H9 (cell line): ENCODE data around the gene ZNF730. TPM values are rescaled to one million over a fixed set of nuclear protein-coding genes. Genes with fewer than 3 reads are reported as not detected.

Experiments
- DNase-seq: peaks from one replicate; pipeline ENCODE4 v3.0.0-alpha.2; 2017
- H2AFZ ChIP-seq: one replicate; pipeline ENCODE4 v1.6.1; 2013; ENCODE audit warnings: mild to moderate bottlenecking, low read length, control low read depth, moderate library complexity
- H2AK5ac ChIP-seq: 2 replicates; pipeline ENCODE4 v1.6.1; 2013; ENCODE audit warnings: low read length, control low read depth, mixed read lengths; ENCODE audit not compliant: insufficient read length
- H2BK120ac ChIP-seq: one replicate; pipeline ENCODE4 v1.6.1; 2013; ENCODE audit warnings: low read depth, mild to moderate bottlenecking, low read length, control low read depth, inconsistent platforms; ENCODE audit not compliant: poor library complexity, severe bottlenecking
- H2BK12ac ChIP-seq: 2 replicates; pipeline ENCODE4 v1.6.1; 2013; ENCODE audit warnings: low read length, control low read depth, mixed read lengths, low read depth; ENCODE audit not compliant: insufficient read length
- H2BK15ac ChIP-seq: 2 replicates; pipeline ENCODE4 v1.6.1; 2013; ENCODE audit warnings: low read depth, low read length, control low read depth
- H2BK20ac ChIP-seq: one replicate; pipeline ENCODE4 v1.6.1; 2013; ENCODE audit warnings: low read depth, mild to moderate bottlenecking, low read length, control low read depth, inconsistent platforms; ENCODE audit not compliant: poor library complexity, severe bottlenecking
- H2BK5ac ChIP-seq: 2 replicates; pipeline ENCODE4 v1.6.1; 2013; ENCODE audit warnings: low read length, control low read depth, mixed read lengths; ENCODE audit not compliant: insufficient read length
- H3K14ac ChIP-seq: 2 replicates; pipeline ENCODE4 v1.6.1; 2013; ENCODE audit warnings: low read length, control low read depth; ENCODE audit not compliant: insufficient read depth
- H3K18ac ChIP-seq: 2 replicates; pipeline ENCODE4 v1.6.1; 2013; ENCODE audit warnings: low read depth, mild to moderate bottlenecking, mixed read lengths, low read length, control low read depth; ENCODE audit not compliant: insufficient read length
- H3K23ac ChIP-seq: 2 replicates; pipeline ENCODE4 v1.6.1; 2013; ENCODE audit warnings: low read length, control low read depth, mixed read lengths, low read depth; ENCODE audit not compliant: insufficient read length
- H3K23me2 ChIP-seq: 2 replicates; pipeline ENCODE4 v1.6.1; 2013; ENCODE audit warnings: low read depth, mild to moderate bottlenecking, mixed read lengths, low read length, control low read depth; ENCODE audit not compliant: insufficient read length, poor library complexity, severe bottlenecking
- H3K27ac ChIP-seq: 2 replicates; pipeline ENCODE4 v1.5.1; 2013; ENCODE audit warnings: low read length, control low read depth, mixed read lengths, low read depth; ENCODE audit not compliant: insufficient read length
- H3K27me3 ChIP-seq: 2 replicates; pipeline ENCODE4 v1.6.1; 2013; ENCODE audit warnings: low read length, control low read depth, inconsistent platforms; ENCODE audit not compliant: insufficient read depth
- H3K4ac ChIP-seq: 2 replicates; pipeline ENCODE4 v1.6.1; 2013; ENCODE audit warnings: low read depth, mild to moderate bottlenecking, control low read depth, inconsistent platforms, low read length, moderate library complexity
- H3K4me1 ChIP-seq: 2 replicates; pipeline ENCODE4 v1.6.1; 2013; ENCODE audit warnings: low read length, control low read depth, inconsistent platforms; ENCODE audit not compliant: insufficient read depth
- H3K4me2 ChIP-seq: 2 replicates; pipeline ENCODE4 v1.6.1; 2013; ENCODE audit warnings: low read length, control low read depth, mixed read lengths; ENCODE audit not compliant: insufficient read length, insufficient read depth
- H3K56ac ChIP-seq: 2 replicates; pipeline ENCODE4 v1.6.1; 2013; ENCODE audit warnings: low read depth, mild to moderate bottlenecking, mixed read lengths, low read length, control low read depth; ENCODE audit not compliant: insufficient read length
- H3K79me1 ChIP-seq: 2 replicates; pipeline ENCODE4 v1.6.1; 2013; ENCODE audit warnings: low read depth, mild to moderate bottlenecking, moderate library complexity, low read length, control low read depth, inconsistent platforms; ENCODE audit not compliant: insufficient read depth, poor library complexity, severe bottlenecking
- H3K79me2 ChIP-seq: 2 replicates; pipeline ENCODE4 v1.6.1; 2013; ENCODE audit warnings: low read length, control low read depth, inconsistent platforms; ENCODE audit not compliant: insufficient read depth
- H3K9ac ChIP-seq: 2 replicates; pipeline ENCODE4 v1.6.1; 2013; ENCODE audit warnings: low read length, control low read depth, mixed read lengths; ENCODE audit not compliant: insufficient read length; ENCODE audit errors: extremely low read depth
- H3K9me3 ChIP-seq: one replicate; pipeline ENCODE4 v1.6.1; 2013; ENCODE audit warnings: low read depth, low read length, inconsistent platforms; ENCODE audit not compliant: control insufficient read depth
- H3T11ph ChIP-seq: one replicate; pipeline ENCODE4 v1.6.1; 2013; ENCODE audit warnings: mild to moderate bottlenecking, low read length, control low read depth, inconsistent platforms
- H4K20me1 ChIP-seq: one replicate; pipeline ENCODE4 v1.6.1; 2013; ENCODE audit not compliant: control insufficient read depth, insufficient read length, insufficient read depth
- H4K5ac ChIP-seq: 2 replicates; pipeline ENCODE4 v1.6.1; 2013; ENCODE audit warnings: low read depth, mild to moderate bottlenecking, mixed read lengths, low read length, control low read depth; ENCODE audit not compliant: insufficient read length
- H4K8ac ChIP-seq: replicated peaks from 2 replicates; pipeline ENCODE4 v1.6.1; 2013; ENCODE audit warnings: low read length, control low read depth, mixed read lengths, low read depth; ENCODE audit not compliant: insufficient read length
- H4K91ac ChIP-seq: 2 replicates; pipeline ENCODE4 v1.6.1; 2013; ENCODE audit warnings: low read depth, mild to moderate bottlenecking, moderate library complexity, mixed read lengths, low read length, control low read depth; ENCODE audit not compliant: insufficient read length
- H3K27ac Mint-ChIP-seq, 3 experiments: 2 replicates in 2 of 3; 3 replicates in 1 of 3; pipeline ENCODE4 v1.8.0; 2020 to 2021; ENCODE audit warnings: mixed read lengths in 3 of 3, mild to moderate bottlenecking in 1 of 3, moderate library complexity in 1 of 3
- H3K27me3 Mint-ChIP-seq: 2 replicates; pipeline ENCODE4 v1.8.0; 2021; ENCODE audit warnings: low read depth, mild to moderate bottlenecking, moderate library complexity, mixed read lengths
- H3K36me3 Mint-ChIP-seq, 3 experiments: 2 replicates in 2 of 3; 3 replicates in 1 of 3; pipeline ENCODE4 v1.8.0; 2020 to 2021; ENCODE audit warnings: low read depth in 3 of 3, mixed read lengths in 3 of 3; ENCODE audit not compliant: insufficient read depth in 1 of 3
- H3K4me1 Mint-ChIP-seq, 2 experiments: 2 replicates each; pipeline ENCODE4 v1.8.0; 2020; ENCODE audit warnings: mixed read lengths in 2 of 2
- H3K4me3 Mint-ChIP-seq, 2 experiments: 2 replicates in 1 of 2; 3 replicates in 1 of 2; pipeline ENCODE4 v1.8.0; 2020 to 2021; ENCODE audit warnings: mild to moderate bottlenecking in 2 of 2, mixed read lengths in 2 of 2, moderate library complexity in 1 of 2
- H3K9me3 Mint-ChIP-seq, 2 experiments: 2 replicates in 1 of 2; 3 replicates in 1 of 2; pipeline ENCODE4 v1.8.0; 2020; ENCODE audit warnings: mild to moderate bottlenecking in 2 of 2, mixed read lengths in 2 of 2, moderate library complexity in 1 of 2
- WGBS: extraction: QIAGEN DNeasy Blood & Tissue Kit; methylation state at CpG from one replicate; pipeline ENCODE4 v1.1.7; 2013; ENCODE audit warnings: missing lambda C conversion rate, low lambda C conversion rate, mixed read lengths; ENCODE audit not compliant: insufficient read length; ENCODE audit errors: extremely low coverage; 5-methylcytosine and 5-hydroxymethylcytosine counted together
- total RNA-seq: library from RNA; stranded (reverse); gene quantifications from 2 replicates; pipeline ENCODE4 v1.2.1, GENCODE V29; 2021
- TF ChIP-seq, protein P1 (sequence below): fragments of 200-600 bp; sonication (generic); conservative IDR thresholded peaks from 3 replicates; pipeline ENCODE4 v1.8.0; 2021; ENCODE audit warnings: antibody characterized with exemption, mild to moderate bottlenecking

Gene ZNF730
- total RNA-seq, 1 experiment from 2014 or later, result 19.7 TPM

DNA sequence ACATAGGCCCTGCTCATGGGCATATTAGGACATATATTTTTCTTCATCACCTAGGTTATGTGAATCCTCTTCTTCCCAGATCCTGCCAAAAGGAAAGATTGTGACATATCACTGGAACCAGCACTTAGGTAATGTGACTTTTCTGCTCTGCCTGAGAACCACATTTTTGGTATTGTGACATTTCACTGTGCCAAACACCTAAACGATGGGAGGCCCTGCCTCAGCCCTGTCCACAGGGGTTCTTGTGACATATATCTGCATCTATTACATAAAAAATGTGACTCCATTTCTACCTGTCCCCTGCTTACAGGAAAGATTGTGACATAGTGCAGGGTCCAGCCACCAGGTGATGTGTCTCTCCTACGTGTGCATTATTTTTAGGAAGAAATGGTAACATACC is 18.5 kb upstream of the ZNF730 start:
- Histone ChIP-seq H3K27ac (no peak overlapping the region), H2BK20ac (no peak overlapping the region), H4K91ac (no peak overlapping the region), H3K79me1 (peaks cover 13% of the 10 kb centered on the region), H3K9me3 (no peaks in the 10 kb centered on the region), H3K56ac (no peak overlapping the region), H3K4me1 (no peaks in the 10 kb centered on the region), H3K23ac (no peak overlapping the region), H2AFZ (no peak overlapping the region), H3K23me2 (no peaks in the 10 kb centered on the region), H3K9ac (no peak overlapping the region), H4K20me1 (no peaks in the 10 kb centered on the region), H2AK5ac (no peak overlapping the region), H3K4me2 (no peak overlapping the region), H3T11ph (no peak overlapping the region), H2BK120ac (no peak overlapping the region), H3K18ac (no peak overlapping the region), H3K79me2 (peaks cover 15% of the 10 kb centered on the region; the same call in 1 of the 2 replicates), H2BK15ac (no peak overlapping the region), H4K5ac (no peak overlapping the region), H3K4ac (no peak overlapping the region), H2BK5ac (no peak overlapping the region), H2BK12ac (no peak overlapping the region), H3K27me3 (no peaks in the 10 kb centered on the region), H3K14ac (no peak overlapping the region), H4K8ac (no peak overlapping the region)
- no peak for DNase-seq
- Mint-ChIP-seq H3K36me3 (peaks cover 82 to 89% (median 86%) of the 10 kb centered on the region in 3 experiments), H3K4me3 (no peak overlapping the region), H3K4me1 (no peaks in the 10 kb centered on the region), H3K27ac (no peak overlapping the region; a peak in 1 of 7 replicates), H3K9me3 (peaks cover 0 to 5% of the 10 kb centered on the region in 2 experiments; a peak in 3 of 5 replicates), H3K27me3 (no peaks in the 10 kb centered on the region)
- no CpG with 5 or more reads among the region's 2 CpGs for WGBS
- TF ChIP-seq, protein P1, sequence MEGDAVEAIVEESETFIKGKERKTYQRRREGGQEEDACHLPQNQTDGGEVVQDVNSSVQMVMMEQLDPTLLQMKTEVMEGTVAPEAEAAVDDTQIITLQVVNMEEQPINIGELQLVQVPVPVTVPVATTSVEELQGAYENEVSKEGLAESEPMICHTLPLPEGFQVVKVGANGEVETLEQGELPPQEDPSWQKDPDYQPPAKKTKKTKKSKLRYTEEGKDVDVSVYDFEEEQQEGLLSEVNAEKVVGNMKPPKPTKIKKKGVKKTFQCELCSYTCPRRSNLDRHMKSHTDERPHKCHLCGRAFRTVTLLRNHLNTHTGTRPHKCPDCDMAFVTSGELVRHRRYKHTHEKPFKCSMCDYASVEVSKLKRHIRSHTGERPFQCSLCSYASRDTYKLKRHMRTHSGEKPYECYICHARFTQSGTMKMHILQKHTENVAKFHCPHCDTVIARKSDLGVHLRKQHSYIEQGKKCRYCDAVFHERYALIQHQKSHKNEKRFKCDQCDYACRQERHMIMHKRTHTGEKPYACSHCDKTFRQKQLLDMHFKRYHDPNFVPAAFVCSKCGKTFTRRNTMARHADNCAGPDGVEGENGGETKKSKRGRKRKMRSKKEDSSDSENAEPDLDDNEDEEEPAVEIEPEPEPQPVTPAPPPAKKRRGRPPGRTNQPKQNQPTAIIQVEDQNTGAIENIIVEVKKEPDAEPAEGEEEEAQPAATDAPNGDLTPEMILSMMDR, result no peak
